HTERT RPE-1 (cell line): ENCODE data around the gene RGMB.

Experiments used
- in situ Hi-C: fragments of 300-500 bp; cut with MboI; formaldehyde crosslinking; loops from 4 replicates; pipeline ENCODE4 v1.14.3; 2020; ENCODE audit warnings: low sequenced_read_pairs

The RGMB gene

DNA sequence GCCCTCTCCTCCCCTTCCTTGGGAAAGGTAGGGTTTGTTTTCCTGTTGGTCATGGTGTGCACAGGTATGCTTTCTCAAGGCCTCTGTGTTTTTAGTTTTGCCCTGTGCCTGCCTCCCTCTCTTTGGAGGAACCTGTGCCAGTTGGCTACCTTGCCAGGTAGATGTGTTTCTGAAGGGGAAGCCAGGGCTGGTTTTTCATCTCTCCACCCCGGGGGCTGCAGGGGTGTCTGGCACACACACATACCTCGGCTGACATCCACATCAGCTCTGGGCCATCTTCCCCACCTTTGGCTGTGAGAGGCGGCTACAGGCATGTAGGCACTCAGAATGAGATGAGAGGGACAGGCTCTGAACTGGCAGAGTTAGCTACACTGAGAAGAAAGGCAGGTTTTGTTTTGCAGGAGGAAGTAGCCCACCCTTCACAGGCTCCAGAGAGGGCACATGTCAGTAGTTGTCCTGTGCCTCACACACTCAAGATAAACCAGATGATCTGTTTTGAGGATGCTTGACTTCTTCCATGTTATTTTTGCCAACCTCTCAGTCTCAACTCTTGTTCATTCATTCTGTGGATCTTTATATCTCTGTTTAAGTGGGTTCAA lies 9.7 kb downstream of the RGMB start:
- in situ Hi-C loops: no loop called here

DNA sequence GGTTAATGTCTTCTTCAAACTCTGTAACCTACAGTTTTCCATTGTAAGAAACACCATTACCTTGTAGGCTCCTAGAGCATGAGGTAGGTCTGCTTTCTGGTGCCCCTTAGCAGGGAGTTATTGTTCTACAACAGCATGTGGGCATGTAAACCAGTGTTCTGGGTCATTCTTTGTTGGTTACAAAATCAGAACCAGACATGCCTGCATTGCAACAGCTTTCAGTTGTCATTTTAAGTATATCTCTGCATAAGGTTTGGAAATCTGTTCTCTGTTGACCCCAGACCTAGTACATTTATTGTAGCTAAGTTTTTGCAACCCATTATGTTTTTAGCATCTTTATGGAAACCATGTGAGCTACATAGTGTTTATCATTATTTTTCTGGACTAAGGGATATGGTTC lies 10.9 kb downstream of the RGMB start:
- in situ Hi-C loops: no loop called here

DNA sequence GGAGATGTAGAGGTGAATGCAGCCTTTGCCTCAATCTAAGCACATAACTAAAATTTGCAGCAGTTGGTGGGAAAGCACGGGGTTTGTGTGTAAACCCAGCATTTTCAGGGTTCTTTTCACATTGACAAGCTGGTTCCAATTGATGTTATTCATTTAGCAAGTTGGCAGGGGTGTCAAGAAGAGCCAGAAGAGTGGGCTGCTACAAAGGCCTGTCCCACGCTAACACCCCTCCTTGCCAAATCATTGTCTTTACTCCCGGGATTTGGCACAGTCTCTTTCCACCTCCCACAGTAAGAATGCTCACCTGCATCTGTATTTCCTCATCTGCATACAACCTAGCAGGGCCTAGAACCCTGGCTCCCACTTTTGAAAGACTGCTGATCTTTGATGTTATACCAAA lies 11.8 kb downstream of the RGMB start:
- in situ Hi-C loops: no loop called here

DNA sequence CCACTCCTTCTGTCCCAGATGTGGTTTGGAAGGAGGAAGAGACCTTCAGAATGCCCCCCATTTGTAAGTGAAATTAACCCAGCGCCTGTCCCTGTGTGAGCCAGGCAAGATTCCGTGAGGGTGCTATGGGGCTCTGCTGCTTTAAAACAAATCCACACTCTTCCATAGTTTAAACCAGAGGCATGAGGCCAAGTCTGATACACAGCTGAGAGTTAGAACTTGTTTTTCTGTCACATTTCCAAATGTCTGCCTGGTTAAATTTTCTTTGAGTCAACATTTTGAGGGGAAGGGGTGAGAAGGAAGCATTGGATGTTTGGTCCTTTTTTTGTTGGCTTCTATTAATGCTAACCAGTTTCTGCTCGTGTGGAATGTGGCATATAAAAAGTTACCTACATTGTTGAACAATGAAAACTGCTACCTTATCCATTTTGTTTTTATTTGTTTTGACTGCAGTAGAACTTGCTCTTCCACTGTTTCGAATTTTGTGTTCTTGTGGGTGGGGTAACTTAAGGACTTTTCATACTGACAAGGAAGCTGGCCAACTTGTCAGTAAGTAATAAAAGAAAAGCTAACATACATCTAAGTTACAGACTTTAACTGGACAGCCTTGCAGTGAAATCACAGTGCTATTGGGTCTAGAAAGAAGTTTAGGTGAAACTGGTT lies 12.9 kb downstream of the RGMB start:
- in situ Hi-C loops: no loop called here

DNA sequence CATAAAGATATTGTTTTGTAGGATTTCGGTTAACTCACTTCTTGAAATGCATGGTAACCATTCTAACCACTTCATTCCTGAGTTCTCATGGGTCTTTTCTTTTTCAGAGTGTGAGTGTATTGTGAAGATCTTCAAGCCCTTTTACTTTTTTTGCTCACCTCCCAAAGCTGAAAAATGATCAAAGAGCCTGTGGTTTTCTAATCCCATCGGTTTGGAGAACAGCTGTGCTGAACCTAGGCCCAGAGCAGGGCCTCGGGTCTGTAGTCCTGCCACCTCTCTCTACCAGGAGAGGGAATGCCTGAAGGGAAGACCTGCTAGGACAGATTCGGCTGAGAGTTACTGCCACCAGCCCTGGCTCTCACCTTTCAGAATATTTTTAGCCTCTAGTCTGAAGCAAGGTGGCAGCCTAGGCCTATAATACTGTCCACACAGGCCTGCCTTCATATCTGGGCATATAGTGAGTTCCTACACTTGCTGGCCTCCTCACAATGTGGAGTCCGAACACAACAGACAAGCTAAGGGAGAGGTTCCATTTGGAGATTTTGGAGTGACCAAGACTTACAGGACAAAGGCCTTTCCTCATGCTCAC lies 13.8 kb downstream of the RGMB start:
- in situ Hi-C loops: no loop called here

DNA sequence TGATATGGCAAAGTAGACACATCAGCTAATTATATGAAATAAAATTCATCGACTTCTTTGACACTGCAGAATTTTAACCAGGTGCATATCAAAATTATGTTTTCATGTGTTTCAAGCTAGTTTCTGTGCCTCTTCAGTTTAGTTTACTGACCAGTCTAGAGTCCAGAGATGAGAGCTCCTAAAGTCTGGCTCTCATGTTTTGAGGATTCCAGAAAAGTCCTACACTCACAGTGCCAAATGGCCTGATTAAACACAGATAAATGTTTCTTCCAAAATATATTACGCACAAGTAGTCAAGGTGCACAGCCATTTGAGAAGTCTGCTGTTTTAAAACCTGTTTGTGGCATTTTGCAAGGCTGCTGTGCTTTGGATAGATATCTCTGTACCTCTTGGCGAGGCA lies 15.6 kb downstream of the RGMB start:
- in situ Hi-C loops: no loop called here

DNA sequence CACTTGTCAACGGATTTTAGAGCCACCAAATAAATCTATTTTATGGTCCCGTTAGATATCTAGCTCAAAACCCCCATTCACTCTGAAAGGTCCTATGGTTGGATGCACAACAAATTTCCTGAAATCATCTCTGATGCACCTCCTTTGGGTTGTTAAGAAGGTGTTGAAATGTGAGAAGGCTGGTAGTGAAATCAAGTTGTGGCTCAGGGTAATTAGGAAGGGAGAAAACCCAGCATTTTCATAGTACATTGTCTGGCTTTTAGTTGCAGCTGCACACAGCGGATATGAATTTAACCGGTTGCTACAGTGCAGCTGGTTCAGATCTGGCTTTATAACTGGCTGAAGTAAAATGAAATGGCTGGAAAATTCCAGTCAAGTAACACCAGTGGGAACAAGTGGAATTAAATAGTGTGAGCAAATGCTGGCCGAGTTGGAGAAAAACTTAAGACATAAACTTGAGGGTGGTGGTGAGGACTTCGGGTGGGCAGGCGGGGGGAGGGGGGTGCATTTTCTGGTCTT lies 17.6 kb downstream of the RGMB start:
- in situ Hi-C loops: no loop called here

DNA sequence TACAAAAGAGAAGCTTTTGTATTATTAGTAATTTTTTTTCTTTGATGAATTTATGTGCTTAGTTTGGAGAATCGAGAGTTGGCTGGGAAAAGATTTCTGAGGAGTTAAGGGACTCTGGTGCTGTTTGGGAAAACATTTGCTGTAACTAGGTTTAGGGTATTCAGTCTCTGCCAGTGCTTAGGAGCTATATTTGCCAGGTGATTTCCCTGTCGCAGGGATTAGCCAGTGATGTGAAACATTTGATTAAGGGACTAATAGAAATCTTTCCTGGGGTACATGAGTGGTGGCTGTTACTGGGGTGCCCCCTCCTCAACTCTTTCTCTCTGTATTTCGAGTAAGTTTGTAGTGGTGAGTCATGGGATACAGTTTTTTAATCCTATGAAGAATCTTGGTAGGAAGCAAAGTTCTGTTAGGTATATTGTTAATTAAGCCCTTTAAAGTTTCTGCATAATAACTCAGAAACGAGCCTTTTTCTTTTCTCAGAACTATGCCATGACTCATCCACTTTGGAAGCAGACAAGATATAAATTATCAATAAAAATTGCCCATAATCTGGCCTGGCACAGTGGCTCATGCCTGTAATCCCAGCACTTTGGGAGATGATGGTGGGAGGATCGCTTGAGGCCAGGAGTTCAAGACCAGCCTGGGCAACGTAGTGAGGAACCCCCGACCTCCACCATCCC lies 18.6 kb downstream of the RGMB start:
- in situ Hi-C loops: no loop called here

DNA sequence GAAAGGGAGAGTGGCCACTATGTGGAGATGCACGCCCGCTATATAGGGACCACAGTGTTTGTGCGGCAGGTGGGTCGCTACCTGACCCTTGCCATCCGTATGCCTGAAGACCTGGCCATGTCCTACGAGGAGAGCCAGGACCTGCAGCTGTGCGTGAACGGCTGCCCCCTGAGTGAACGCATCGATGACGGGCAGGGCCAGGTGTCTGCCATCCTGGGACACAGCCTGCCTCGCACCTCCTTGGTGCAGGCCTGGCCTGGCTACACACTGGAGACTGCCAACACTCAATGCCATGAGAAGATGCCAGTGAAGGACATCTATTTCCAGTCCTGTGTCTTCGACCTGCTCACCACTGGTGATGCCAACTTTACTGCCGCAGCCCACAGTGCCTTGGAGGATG lies 19.8 kb downstream of the RGMB start:
- in situ Hi-C loops: no loop called here

DNA sequence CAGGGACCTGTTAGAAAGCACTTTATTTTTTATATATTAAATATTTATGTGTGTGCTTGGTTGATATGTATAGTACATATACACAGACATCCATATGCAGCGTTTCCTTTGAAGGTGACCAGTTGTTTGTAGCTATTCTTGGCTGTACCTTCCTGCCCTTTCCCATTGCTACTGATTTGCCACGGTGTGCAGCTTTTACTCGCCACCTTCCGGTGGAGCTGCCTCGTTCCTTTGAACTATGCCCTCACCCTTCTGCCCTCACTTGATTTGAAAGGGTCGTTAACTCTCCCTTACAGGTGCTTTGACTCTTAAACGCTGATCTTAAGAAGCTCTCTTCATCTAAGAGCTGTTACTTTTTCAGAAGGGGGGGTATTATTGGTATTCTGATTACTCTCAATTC lies 20.5 kb downstream of the RGMB start:
- in situ Hi-C loops: no loop called here

DNA sequence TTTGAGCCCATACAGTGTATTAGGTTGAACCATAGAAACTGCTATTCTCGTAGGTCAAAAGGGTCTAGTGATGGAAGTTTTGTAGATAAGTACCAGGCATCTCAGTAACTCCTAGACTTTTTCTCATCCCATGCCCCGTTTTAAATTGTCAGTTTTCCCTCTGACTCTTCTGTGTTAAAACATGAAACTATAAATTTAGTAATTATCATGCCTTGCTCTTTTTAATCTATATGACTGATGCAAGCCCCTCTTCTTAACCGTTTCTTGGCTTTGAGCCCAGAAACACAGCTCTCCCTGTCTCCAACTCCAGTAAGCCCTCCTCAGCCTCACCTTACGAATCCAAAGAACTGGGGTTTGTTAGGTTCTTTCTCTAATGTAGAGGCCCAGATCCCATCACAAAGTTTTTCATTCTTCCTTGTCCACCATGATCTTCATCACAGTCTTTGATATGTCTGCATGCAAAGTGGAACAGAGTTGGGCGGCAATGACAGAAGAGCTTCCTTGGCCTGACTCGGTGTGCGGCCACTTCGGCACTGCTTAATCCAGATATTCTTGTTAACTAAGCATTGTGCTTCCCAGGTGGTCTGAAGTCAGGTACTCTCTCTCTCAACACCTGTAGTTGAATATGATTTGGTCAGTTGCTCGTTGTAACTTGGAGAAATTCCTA lies 21.1 kb downstream of the RGMB start:
- in situ Hi-C loops: no loop called here

DNA sequence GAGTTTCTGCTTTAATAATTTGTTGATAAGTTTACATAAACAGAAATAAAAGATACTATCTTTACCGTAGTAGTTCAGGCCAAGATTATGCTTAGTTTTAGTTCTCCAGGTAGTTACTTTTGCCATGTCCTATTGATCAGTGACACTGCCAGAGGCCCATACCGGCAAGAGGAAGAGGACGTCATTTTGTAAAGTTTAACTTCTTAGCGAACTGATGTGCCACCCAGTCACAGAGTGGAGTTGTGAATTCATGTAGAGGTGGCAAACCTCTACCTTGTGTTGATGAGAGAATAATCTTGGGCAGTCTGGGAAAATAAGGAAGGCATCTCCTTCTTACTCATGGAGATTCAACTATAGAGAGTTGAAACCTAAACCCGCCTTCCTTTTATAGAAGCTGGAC lies 21.8 kb downstream of the RGMB start:
- in situ Hi-C loops: no loop called here

DNA sequence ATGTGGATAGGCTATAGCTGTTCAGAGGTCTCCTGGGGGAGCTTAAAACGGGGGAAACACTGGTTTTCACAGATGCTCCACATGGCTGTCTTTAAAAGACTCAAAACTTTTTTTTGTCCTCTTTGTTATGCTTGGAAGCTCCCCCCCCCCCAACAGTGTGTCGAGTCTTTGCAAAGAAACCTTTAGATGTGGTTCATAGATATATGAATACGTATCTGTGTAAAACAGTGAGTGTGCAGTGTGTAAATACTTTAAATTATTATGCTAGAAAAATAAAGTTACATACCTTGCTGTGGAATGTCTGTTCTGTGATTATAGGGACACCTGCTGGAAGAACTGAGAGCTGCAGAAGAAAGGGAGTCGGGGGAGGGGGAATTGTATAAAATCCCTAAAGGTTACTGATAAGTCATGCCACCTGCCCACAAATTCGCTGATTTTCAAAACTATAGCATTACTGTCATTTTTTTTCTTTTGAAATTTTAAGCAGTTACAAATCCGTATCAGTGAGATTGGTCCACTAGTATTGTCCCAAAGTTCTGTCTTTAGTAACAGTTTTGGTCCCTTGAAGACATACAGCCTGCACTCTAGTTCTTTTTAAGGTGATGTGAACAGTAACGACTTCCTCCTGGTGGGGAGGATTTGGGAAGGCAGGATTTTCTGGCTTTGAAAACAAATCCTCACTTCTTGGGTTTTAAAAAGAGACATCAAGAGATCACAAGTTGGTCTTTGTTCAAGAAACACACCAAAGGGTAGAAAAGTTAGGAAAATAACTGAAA lies 22.9 kb downstream of the RGMB start:
- in situ Hi-C loops: no loop called here

DNA sequence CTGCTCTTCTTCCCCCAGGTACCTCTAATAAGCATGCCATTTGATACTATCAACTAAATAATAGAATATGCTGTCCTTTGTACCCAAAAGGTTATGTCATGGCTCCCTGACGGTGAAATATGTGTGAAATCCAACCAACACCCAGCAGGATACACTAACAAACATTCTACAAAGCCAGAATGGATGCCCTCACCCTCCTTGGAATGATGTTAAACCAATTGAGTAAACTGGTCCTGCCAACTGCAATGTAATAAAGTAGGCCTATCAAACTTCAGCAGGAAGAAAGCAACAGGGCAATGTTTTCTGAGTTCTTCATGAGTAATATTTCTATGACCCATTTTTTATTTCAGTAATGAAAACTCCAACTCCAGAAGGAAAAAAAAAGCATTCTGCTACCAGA lies 24.9 kb downstream of the RGMB start:
- in situ Hi-C loops: no loop called here

DNA sequence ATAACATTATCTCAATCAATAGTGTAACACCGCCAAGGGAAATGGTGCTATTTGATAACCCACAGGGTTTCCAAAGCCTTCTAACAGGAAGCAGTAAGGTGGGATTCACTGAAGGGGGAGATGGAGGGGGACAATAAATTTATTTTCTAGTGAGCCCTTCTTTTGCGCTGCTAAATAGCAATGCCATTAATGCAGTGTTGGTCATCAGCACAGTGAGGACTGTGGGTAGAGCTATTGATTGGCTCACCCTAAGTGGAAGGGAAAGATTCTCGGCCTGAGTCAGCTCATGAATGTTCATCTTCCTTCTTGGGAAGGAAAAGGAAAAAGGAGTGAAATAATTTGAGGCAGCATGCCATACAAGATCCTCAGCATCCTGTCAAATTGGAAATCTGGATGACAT lies 25.4 kb downstream of the RGMB start:
- in situ Hi-C loops: no loop called here

DNA sequence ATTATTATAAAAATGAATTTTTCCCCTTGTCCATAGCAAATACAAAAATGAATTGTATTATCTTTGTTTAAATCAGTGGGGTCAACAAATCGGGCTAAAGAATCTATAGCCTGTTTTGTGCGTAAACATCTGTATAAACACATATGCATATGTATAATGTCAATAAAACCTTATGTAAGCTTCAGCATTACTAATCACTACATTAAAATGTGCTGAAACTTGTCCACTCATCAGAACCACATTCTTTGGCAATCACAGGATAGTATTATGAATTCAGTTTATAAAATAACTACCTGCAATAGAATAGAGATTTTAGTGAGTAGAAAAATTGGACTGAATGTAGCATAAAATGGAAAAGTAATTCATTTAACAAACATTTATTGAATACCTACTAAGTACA lies 30.6 kb downstream of the RGMB start:
- in situ Hi-C loops: no loop called here

DNA sequence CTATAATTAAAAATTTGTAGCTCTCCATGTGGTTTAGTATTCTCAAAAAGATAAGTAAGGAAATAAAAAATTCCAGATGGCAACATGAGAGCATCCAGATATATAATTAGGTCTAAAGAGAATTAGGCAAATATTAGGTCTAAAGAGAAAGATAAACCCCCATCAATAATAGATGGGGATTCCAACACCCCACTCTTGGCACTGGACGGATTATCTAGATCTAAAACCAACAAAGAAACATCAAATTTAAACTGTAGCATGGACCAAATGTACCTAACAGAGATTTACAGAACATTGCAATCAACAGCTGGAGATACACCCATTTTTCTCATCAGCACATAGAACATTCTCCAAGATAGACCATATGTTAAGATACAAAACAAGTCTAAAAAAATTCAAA lies 31.6 kb downstream of the RGMB start:
- in situ Hi-C loops: no loop called here

DNA sequence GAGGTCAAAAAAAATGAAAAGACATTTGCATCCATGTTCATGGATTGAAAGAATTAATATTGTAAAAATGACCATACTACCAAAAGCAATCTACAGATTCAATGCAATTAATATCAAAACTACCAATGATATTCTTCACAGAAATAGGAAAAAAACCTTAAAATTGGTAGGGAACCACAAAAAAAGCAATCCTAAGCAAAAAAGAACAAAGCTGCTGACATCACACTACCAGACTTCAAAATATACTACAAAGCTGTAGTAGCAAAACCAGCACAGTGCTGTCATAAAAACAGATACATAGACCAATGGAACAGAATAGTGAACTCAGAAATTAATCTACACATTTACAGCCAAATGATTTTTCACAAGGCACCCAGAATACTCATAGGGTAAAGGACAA lies 34.3 kb downstream of the RGMB start:
- in situ Hi-C loops: no loop called here

DNA sequence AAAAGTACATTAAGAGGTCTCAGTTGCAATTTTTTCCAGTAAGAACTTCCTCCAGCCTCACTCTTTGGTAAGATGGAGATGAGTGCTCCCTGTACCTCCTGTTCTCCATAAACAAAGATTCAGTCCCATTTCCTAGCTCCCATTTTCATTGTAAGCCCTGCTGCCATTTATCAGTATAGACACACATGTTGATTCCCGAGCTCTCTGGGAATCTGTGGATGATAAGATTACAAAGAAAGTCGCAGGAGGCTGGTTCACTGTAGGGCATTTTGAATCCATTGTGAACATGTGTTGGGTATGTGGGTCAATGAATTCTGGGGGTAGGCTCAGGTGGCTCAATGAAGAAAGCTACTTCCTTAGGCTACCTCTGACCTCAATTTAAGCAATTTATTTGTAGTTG lies 36.7 kb downstream of the RGMB start:
- in situ Hi-C loops: no loop called here

DNA sequence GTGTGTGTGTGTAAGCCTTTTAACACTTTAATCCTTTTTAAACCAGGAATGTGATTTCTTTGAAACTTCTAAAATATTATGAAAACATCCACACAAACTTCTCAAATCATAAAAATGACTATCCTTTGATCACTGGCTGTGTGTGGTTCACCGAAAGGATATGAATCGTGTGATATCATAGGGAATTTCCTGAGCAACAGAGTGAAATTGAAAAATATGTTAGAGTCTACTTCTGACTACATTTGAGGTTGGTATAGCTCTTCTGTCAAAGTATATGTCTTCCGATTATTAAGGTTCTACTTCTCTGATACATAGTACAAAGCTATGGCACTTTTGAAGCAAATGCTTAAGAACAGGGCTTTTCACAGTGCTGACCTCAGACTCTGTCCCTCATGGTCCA lies 40.3 kb downstream of the RGMB start:
- in situ Hi-C loops: no loop called here
